GM12878 (cell line): ENCODE data around the gene GPSM1. TPM values are rescaled to one million over a fixed set of nuclear protein-coding genes. Genes with fewer than 3 reads are reported as not detected.

ENCODE experiments used
- ATAC-seq: fragments of 200-7000 bp; cut with Tn5 transposase; 3 replicates; pipeline ENCODE4 v1.9.1; 2020; ENCODE audit warnings: mild to moderate bottlenecking, moderate library complexity
- BruUV-seq: library from RNA; stranded (reverse); fragments of 400-500 nt; replicated peaks from 2 replicates; lab custom pipeline; 2021; lab: Mats Ljungman, UMichigan
- CTCF ChIA-PET: fragments of 300-600 bp; sonication (Branson Sonifier 250); formaldehyde crosslinking; extraction: SDS; loops from one replicate; lab custom pipeline; 2021; ENCODE audit warnings: inconsistent platforms; lab: Yijun Ruan, JAX
- POLR2A ChIA-PET: fragments of 350-600 bp; formaldehyde crosslinking; extraction: SDS; loops from one replicate; lab custom pipeline; 2021; ENCODE audit warnings: inconsistent platforms; lab: Charles Lee
- RAD21 ChIA-PET: fragments of 300-600 bp; sonication (Branson Sonifier 250); formaldehyde crosslinking; loops from one replicate; lab custom pipeline; 2023; ENCODE audit warnings: antibody characterized with exemption; ENCODE audit not compliant: unreplicated experiment; lab: Charles Lee
- SMC1A ChIA-PET: fragments of 300-600 bp; sonication (Branson Sonifier 250); formaldehyde crosslinking; loops from one replicate; lab custom pipeline; 2023; ENCODE audit not compliant: unreplicated experiment, uncharacterized antibody; lab: Charles Lee
- DNase-seq: peaks from one replicate; pipeline ENCODE4 v3.0.0-alpha.2; 2011; ENCODE audit warnings: low read depth, low spot score
- FAIRE-seq: peaks from 3 replicates; lab custom pipeline; 2011; peaks lifted over from hg19 to GRCh38; lab: Jason Lieb, UNC
- H2AFZ ChIP-seq: 2 replicates; pipeline ENCODE4 v1.6.0; 2011; ENCODE audit warnings: low read depth, low read length, control low read depth; ENCODE audit not compliant: control insufficient read depth
- H3K27ac ChIP-seq: 2 replicates; pipeline ENCODE4 v1.5.1; 2011; ENCODE audit warnings: control low read depth; ENCODE audit not compliant: control insufficient read depth, insufficient read depth
- H3K27me3 ChIP-seq, 2 experiments: replicated peaks in 1 of 2; 2 replicates each; pipeline versions ENCODE4 v1.6.0 to v1.6.1; 2011; ENCODE audit warnings: low read length in 1 of 2; ENCODE audit not compliant: control insufficient read depth in 2 of 2, insufficient read depth in 2 of 2
- H3K36me3 ChIP-seq, 2 experiments: 2 replicates each; pipeline ENCODE4 v1.5.1; 2011; ENCODE audit warnings: low read length in 1 of 2; ENCODE audit not compliant: control insufficient read depth in 2 of 2, insufficient read depth in 2 of 2
- H3K4me1 ChIP-seq: 2 replicates; pipeline ENCODE4 v1.6.1; 2011; ENCODE audit warnings: mild to moderate bottlenecking, low read length, moderate library complexity, mixed read lengths; ENCODE audit not compliant: control insufficient read depth, insufficient read depth
- H3K4me2 ChIP-seq: 2 replicates; pipeline ENCODE4 v1.6.0; 2011; ENCODE audit warnings: control low read depth; ENCODE audit not compliant: control insufficient read depth, insufficient read depth
- H3K4me3 ChIP-seq: fragments of 200-600 bp; sonication (generic); 2 replicates; pipeline ENCODE4 v1.5.1; 2016
- H3K79me2 ChIP-seq: 2 replicates; pipeline ENCODE4 v1.6.0; 2011; ENCODE audit warnings: low read length; ENCODE audit not compliant: control insufficient read depth, insufficient read depth
- H3K9ac ChIP-seq: 2 replicates; pipeline ENCODE4 v1.8.0; 2011; ENCODE audit warnings: low read length, control low read depth, mixed read lengths; ENCODE audit not compliant: control insufficient read depth, insufficient read depth
- H3K9me3 ChIP-seq: replicated peaks from 3 replicates; pipeline ENCODE4 v1.5.1; 2011; ENCODE audit warnings: mild to moderate bottlenecking, low read length; ENCODE audit not compliant: control insufficient read depth, insufficient read depth
- H4K20me1 ChIP-seq: 2 replicates; pipeline ENCODE4 v1.6.0; 2011; ENCODE audit not compliant: control insufficient read depth, insufficient read depth
- CTCF ChIP-seq, 3 experiments: IDR thresholded peaks in 2 of 3; conservative IDR thresholded peaks in 1 of 3; 2 replicates each; pipeline ENCODE4 v1.5.1; 2011; ENCODE audit warnings: low read depth in 3 of 3, low read length in 3 of 3, mild to moderate bottlenecking in 3 of 3, control low read depth in 2 of 3, moderate library complexity in 2 of 3, inconsistent platforms in 1 of 3, mixed read lengths in 1 of 3; ENCODE audit not compliant: control insufficient read depth in 2 of 3, insufficient read depth in 1 of 3; ENCODE audit errors: extremely low read depth in 1 of 3
- EZH2 ChIP-seq: IDR thresholded peaks from 2 replicates; pipeline ENCODE4 v1.6.1; 2012; ENCODE audit warnings: low read depth, mild to moderate bottlenecking, control low read depth, inconsistent platforms, low read length, borderline replicate concordance; ENCODE audit not compliant: control insufficient read depth
- KLF5 ChIP-seq: fragments of 450-650 bp; IDR thresholded peaks from 2 replicates; pipeline ENCODE4 v1.6.1; 2014; ENCODE audit warnings: mild to moderate bottlenecking; ENCODE audit not compliant: partially characterized antibody
- NBN ChIP-seq: fragments of 450-650 bp; IDR thresholded peaks from 2 replicates; pipeline ENCODE4 v1.6.1; 2016
- NR2C1 ChIP-seq: fragments of 450-650 bp; IDR thresholded peaks from 2 replicates; pipeline ENCODE4 v1.6.1; 2017; ENCODE audit warnings: antibody characterized with exemption, mild to moderate bottlenecking, moderate library complexity
- RAD21 ChIP-seq: IDR thresholded peaks from 2 replicates; pipeline ENCODE4 v1.6.1; 2011; ENCODE audit warnings: mild to moderate bottlenecking, low read depth, low read length, moderate library complexity; ENCODE audit not compliant: insufficient read depth
- RELA ChIP-seq: fragments of 450-650 bp; IDR thresholded peaks from 2 replicates; pipeline ENCODE4 v1.8.0; 2014; ENCODE audit warnings: borderline replicate concordance; ENCODE audit not compliant: partially characterized antibody
- RUNX3 ChIP-seq: IDR thresholded peaks from 2 replicates; pipeline ENCODE4 v1.6.1; 2012; ENCODE audit warnings: low read length, inconsistent platforms
- SMC3 ChIP-seq: IDR thresholded peaks from 2 replicates; pipeline ENCODE4 v1.6.1; 2011; ENCODE audit warnings: low read length, improper control_type of control experiment, borderline replicate concordance
- SUPT20H ChIP-seq: IDR thresholded peaks from 2 replicates; pipeline ENCODE4 v1.6.1; 2011; ENCODE audit warnings: low read depth, mild to moderate bottlenecking, low read length, moderate library complexity, borderline replicate concordance; ENCODE audit not compliant: control insufficient read depth
- TARDBP ChIP-seq: IDR thresholded peaks from 2 replicates; pipeline ENCODE4 v1.6.1; 2016; ENCODE audit warnings: borderline replicate concordance
- WRNIP1 ChIP-seq: IDR thresholded peaks from 2 replicates; pipeline ENCODE4 v1.6.1; 2011; ENCODE audit warnings: low read depth, low read length, improper control_type of control experiment, borderline replicate concordance
- WGBS: methylation state at CpG from one replicate; pipeline ENCODE4 v1.1.6; 2016; ENCODE audit warnings: low lambda C conversion rate; ENCODE audit not compliant: insufficient replicate concordance, insufficient coverage; ENCODE audit errors: missing lambda C conversion rate; 5-methylcytosine and 5-hydroxymethylcytosine counted together
- in situ Hi-C: fragments of 300-500 bp; cut with MboI; formaldehyde crosslinking; loops from 9 replicates; pipeline ENCODE4 v1.14.3; 2018; ENCODE audit warnings: mixed read lengths
- intact Hi-C: fragments of 100-400 bp; cut with micrococcal nuclease; formaldehyde crosslinking; loops from one replicate; pipeline ENCODE4 v1.14.2; 2022; ENCODE audit not compliant: unreplicated experiment
- polyA plus RNA-seq, 11 experiments: library from polyadenylated mRNA; depleted of rRNA in 4 of 11; unstranded in 6 of 11; stranded (reverse) in 5 of 11; fragments of >200 nt; fragmentation: Nextera tagmentation in 4 of 11; fragmentation: Illumina TruSeq in 1 of 11; extraction: Ambion mirVana in 4 of 11; extraction: Trizol in 1 of 11; gene quantifications; 1 replicate in 1 of 11; 2 replicates in 10 of 11; pipeline versions ENCODE4 v1.2.1 to v1.2.3, GENCODE V29; 2011 to 2016; ENCODE audit warnings: inconsistent platforms in 2 of 11, missing spikeins in 2 of 11, low read depth in 1 of 11
- total RNA-seq, 4 experiments: library from RNA; depleted of rRNA in 3 of 4; stranded (reverse); fragments of >200 nt in 3 of 4; fragmentation: Illumina TruSeq in 1 of 4; extraction: Trizol in 1 of 4; gene quantifications; 2 replicates each; pipeline versions ENCODE4 v1.2.1 to v1.2.3, GENCODE V29; 2013 to 2021

The GPSM1 gene
- total and polyA plus RNA-seq, 10 of the 15 experiments (the other 5 are each of a cell fraction or from before 2014, with no cell fraction given): 0.04 to 0.10 (median 0.10) TPM; not detected in 7

DNA sequence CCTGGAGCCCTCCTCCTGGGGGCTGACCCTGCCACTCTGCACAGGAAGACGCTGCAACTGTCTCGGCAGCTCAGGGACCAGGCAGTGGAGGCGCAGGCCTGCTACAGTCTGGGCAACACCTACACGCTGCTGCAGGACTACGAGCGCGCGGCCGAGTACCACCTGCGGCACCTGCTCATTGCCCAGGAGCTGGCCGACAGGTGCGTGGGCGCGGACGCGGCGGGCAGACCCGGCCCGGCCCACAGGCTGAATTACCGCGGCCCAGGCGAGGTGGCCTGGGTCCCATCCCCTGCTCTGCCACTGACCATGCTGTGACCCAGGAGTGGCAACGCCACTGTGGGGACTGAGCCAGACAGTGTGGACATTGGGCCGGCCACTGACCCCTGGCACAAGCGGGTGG is 11.2 kb downstream of the GPSM1 start:
- no peak overlapping the region for H3K4me2 ChIP-seq
- TF ChIP-seq WRNIP1 (no peak), NR2C1 (no peak), RUNX3 (no peak), KLF5 (no peak), NBN (no peak)
- no peaks in the 10 kb centered on the region for H3K36me3 ChIP-seq
- no peak overlapping the region for H2AFZ ChIP-seq
- H4K20me1 ChIP-seq: no peaks in the 10 kb centered on the region
- no peak for FAIRE-seq
- ChIA-PET CTCF (interaction anchor here (1.1 to 2.0 kb wide), 2 partner anchors 15 to 63 kb away, joined by 3 to 8 read pairs; no protein-coding TSS in a partner anchor), SMC1A (no interaction called here), RAD21 (interaction anchor here (1.0 kb wide), 1 partner anchor 24 kb away, joined by 3 read pairs; no protein-coding TSS in a partner anchor), POLR2A (no interaction called here)
- in situ Hi-C loops (loop anchor here (5.0 kb wide), 1 partner anchor 59 kb away; no protein-coding TSS in a partner anchor), intact Hi-C loops (no loop called here)
- no peaks in the 10 kb centered on the region for H3K4me1 ChIP-seq
- no peaks in the 10 kb centered on the region for H3K79me2 ChIP-seq
- H3K4me3 ChIP-seq: no peak overlapping the region
- H3K9me3 ChIP-seq: no peaks in the 10 kb centered on the region
- ATAC-seq: no peak
- DNase-seq: no peak
- no peaks in the 10 kb centered on the region for H3K27me3 ChIP-seq
- no peak overlapping the region for H3K27ac ChIP-seq
- BruUV-seq: no TSS peak
- H3K9ac ChIP-seq: no peak overlapping the region
- 37% methylated on average over 18 of the region's 25 CpGs for WGBS

- no peaks in the 10 kb centered on the region for H3K4me1 ChIP-seq
- RAD21 ChIA-PET: no interaction called here
- CTCF ChIA-PET: interaction anchor here (0.7 kb wide), 1 partner anchor 24 kb away, joined by 3 read pairs; no protein-coding TSS in a partner anchor
- no peaks in the 10 kb centered on the region for H3K36me3 ChIP-seq
- POLR2A ChIA-PET: no interaction called here
- TF ChIP-seq TARDBP (no peak), RUNX3 (peak; percentile 58; the same call in 1 of the 2 replicates), RELA (peak; percentile 32), EZH2 (no peak), SMC3 (peak; percentile 88), CTCF (IDR thresholded peaks at IDR 0.05 in 2 of 3, conservative IDR thresholded peaks at IDR 0.05 in 1 of 3; ENCODE audit: control insufficient read depth in 2 of 3, extremely low read depth in 1 of 3, insufficient read depth in 1 of 3, low read depth in 3 of 3, low read length in 3 of 3) (peak; percentile 84 to 98 (median 97)), RAD21 (peak; percentile 76), SUPT20H (no peak)
- no peak overlapping the region for H3K4me3 ChIP-seq
- intact Hi-C loops (loop anchor here (1.0 kb wide), 1 partner anchor 61 kb away; the partner anchor contains the start of gene SNAPC4), in situ Hi-C loops (loop anchor here (5.0 kb wide), 1 partner anchor 58 kb away; no protein-coding TSS in a partner anchor)
- ATAC-seq: peak; percentile 93
- H2AFZ ChIP-seq: no peak overlapping the region
- no peaks in the 10 kb centered on the region for H3K9me3 ChIP-seq
- DNase-seq: no peak
- H3K27me3 ChIP-seq: no peaks in the 10 kb centered on the region
- no peaks in the 10 kb centered on the region for H3K79me2 ChIP-seq
- no peak overlapping the region for H3K9ac ChIP-seq
- H3K4me2 ChIP-seq: no peak overlapping the region
- no TSS peak for BruUV-seq
- no peak for FAIRE-seq
- H3K27ac ChIP-seq: no peak overlapping the region
- WGBS: 28% methylated on average over 32 of the region's 32 CpGs
- SMC1A ChIA-PET: interaction anchor here (1.2 kb wide), 1 partner anchor 24 kb away, joined by 4 read pairs; no protein-coding TSS in a partner anchor
- H4K20me1 ChIP-seq: no peaks in the 10 kb centered on the region
These were observed 12.0 kb downstream of the GPSM1 start for GRCh38 chr9:136339173-136339957.
